K562 (cell line): ENCODE results near the gene SAMD8. TPM values are rescaled to one million over a fixed set of nuclear protein-coding genes. Genes with fewer than 3 reads are reported as not detected.

Source experiments
- ARID4B ChIP-seq: sonication (generic); formaldehyde crosslinking; IDR thresholded peaks from 2 replicates; pipeline ENCODE4 v1.8.0; 2022; ENCODE audit warnings: mild to moderate bottlenecking, missing genetic modification reagents
- ATF1 ChIP-seq, 2 experiments: fragments of 450-650 bp in 1 of 2; IDR thresholded peaks; 2 replicates each; pipeline ENCODE4 v1.6.1; 2016; ENCODE audit warnings: missing compliant biosample characterization in 1 of 2, missing genetic modification characterization in 1 of 2
- CHD4 ChIP-seq: fragments of 200-600 bp; sonication (generic); IDR thresholded peaks from 3 replicates; pipeline ENCODE4 v1.6.1; 2012; ENCODE audit warnings: low read depth, mild to moderate bottlenecking, mixed read lengths, low read length, inconsistent platforms; ENCODE audit not compliant: insufficient read depth, insufficient replicate concordance, poor library complexity, severe bottlenecking
- DNMT1 ChIP-seq: fragments of 450-650 bp; IDR thresholded peaks from 2 replicates; pipeline ENCODE4 v1.6.1; 2016; ENCODE audit warnings: antibody characterized with exemption, mild to moderate bottlenecking
- E2F5 ChIP-seq: sonication (generic); formaldehyde crosslinking; IDR thresholded peaks from 2 replicates; pipeline ENCODE4 v1.8.0; 2022; ENCODE audit warnings: mild to moderate bottlenecking, missing genetic modification reagents
- ETV1 ChIP-seq: fragments of 450-650 bp; conservative IDR thresholded peaks from 2 replicates; pipeline ENCODE4 v1.6.1; 2016; ENCODE audit warnings: missing genetic modification characterization, control low read depth, low read depth, missing compliant biosample characterization
- GABPB1 ChIP-seq: sonication (generic); formaldehyde crosslinking; IDR thresholded peaks from 2 replicates; pipeline ENCODE4 v1.8.0; 2022; ENCODE audit warnings: mild to moderate bottlenecking, missing genetic modification reagents
- GMEB1 ChIP-seq: fragments of 250-450 bp; sonication (Bioruptor Pico); IDR thresholded peaks from 2 replicates; pipeline ENCODE4 v1.4.0; 2020; ENCODE audit warnings: mild to moderate bottlenecking
- JUND ChIP-seq, 2 experiments: IDR thresholded peaks; 2 replicates in 1 of 2; 3 replicates in 1 of 2; pipeline ENCODE4 v1.6.1; 2011; ENCODE audit warnings: borderline replicate concordance in 2 of 2, low read depth in 2 of 2, low read length in 2 of 2, improper control_type of control experiment in 1 of 2, missing biosample characterization in 1 of 2, missing genetic modification characterization in 1 of 2, missing genetic modification reagents in 1 of 2
- RHOXF2B ChIP-seq: fragments of 250-450 bp; sonication (Bioruptor Pico); conservative IDR thresholded peaks from 2 replicates; pipeline ENCODE4 v1.5.1; 2021
- TSC22D4 ChIP-seq: fragments of 450-650 bp; IDR thresholded peaks from 2 replicates; pipeline ENCODE4 v1.6.1; 2016; ENCODE audit warnings: missing genetic modification characterization, missing biosample characterization, control low read depth
- ZBED1 ChIP-seq: IDR thresholded peaks from 2 replicates; pipeline ENCODE4 v1.6.1; 2014
- ZNF764 ChIP-seq: fragments of 250-450 bp; sonication (Bioruptor Pico); IDR thresholded peaks from 2 replicates; pipeline ENCODE4 v1.4.0; 2020; ENCODE audit warnings: low read depth, mild to moderate bottlenecking, moderate library complexity
- polyA plus RNA-seq, 8 experiments: library from polyadenylated mRNA; depleted of rRNA in 4 of 8; stranded (reverse) in 5 of 8; unstranded in 3 of 8; fragments of >200 nt; fragmentation: Nextera tagmentation in 2 of 8; fragmentation: Illumina TruSeq in 1 of 8; extraction: Ambion mirVana in 2 of 8; extraction: Trizol in 1 of 8; gene quantifications; 2 replicates each; pipeline versions ENCODE4 v1.2.1 to v1.2.3, GENCODE V29; 2011 to 2014; ENCODE audit warnings: inconsistent platforms in 1 of 8, missing spikeins in 1 of 8
- total RNA-seq, 7 experiments: library from RNA; depleted of rRNA in 6 of 7; stranded (reverse); fragments of >200 nt in 6 of 7; fragmentation: Illumina TruSeq in 2 of 7; extraction: Trizol in 2 of 7; gene quantifications; 2 replicates each; pipeline versions ENCODE4 v1.2.1 to v1.2.3, GENCODE V29; 2011 to 2021; ENCODE audit warnings: low replicate concordance in 1 of 7
- TF ChIP-seq, protein P1 (sequence below): fragments of 250-450 bp; sonication (Bioruptor Pico); IDR thresholded peaks from 2 replicates; pipeline ENCODE4 v1.8.0; 2022; ENCODE audit warnings: inconsistent platforms
- TF ChIP-seq, protein P2 (sequence below), 2 experiments: fragments of 450-650 bp; conservative IDR thresholded peaks; 2 replicates each; pipeline ENCODE4 v1.6.1; 2017; ENCODE audit warnings: mild to moderate bottlenecking in 2 of 2, moderate library complexity in 2 of 2

The SAMD8 gene
- total and polyA plus RNA-seq, 9 of the 15 experiments (the other 6 are each of a cell fraction or from before 2014, with no cell fraction given): 2.7 to 16.1 (median 6.2) TPM

- TF ChIP-seq, protein P1, sequence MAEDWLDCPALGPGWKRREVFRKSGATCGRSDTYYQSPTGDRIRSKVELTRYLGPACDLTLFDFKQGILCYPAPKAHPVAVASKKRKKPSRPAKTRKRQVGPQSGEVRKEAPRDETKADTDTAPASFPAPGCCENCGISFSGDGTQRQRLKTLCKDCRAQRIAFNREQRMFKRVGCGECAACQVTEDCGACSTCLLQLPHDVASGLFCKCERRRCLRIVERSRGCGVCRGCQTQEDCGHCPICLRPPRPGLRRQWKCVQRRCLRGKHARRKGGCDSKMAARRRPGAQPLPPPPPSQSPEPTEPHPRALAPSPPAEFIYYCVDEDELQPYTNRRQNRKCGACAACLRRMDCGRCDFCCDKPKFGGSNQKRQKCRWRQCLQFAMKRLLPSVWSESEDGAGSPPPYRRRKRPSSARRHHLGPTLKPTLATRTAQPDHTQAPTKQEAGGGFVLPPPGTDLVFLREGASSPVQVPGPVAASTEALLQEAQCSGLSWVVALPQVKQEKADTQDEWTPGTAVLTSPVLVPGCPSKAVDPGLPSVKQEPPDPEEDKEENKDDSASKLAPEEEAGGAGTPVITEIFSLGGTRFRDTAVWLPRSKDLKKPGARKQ (CRISPR knock-in tag): no peak
- no peak for TF ChIP-seq ETV1
- no peak for TF ChIP-seq TSC22D4 (tag)
- TF ChIP-seq GABPB1 (CRISPR knock-in tag): peak; percentile 51; the same call in 1 of the 2 replicates
- no peak for TF ChIP-seq GMEB1 (CRISPR knock-in tag)
- no peak for TF ChIP-seq DNMT1
- no peak for TF ChIP-seq ATF1 (CRISPR knock-in tag; IDR thresholded peaks at IDR 0.05)
- TF ChIP-seq ATF1 (tag; IDR thresholded peaks at IDR 0.05): no peak
- 0 out of 2 replicates have a peak, but pooled peaks have one; percentile 63 for TF ChIP-seq E2F5 (CRISPR knock-in tag)
- TF ChIP-seq JUND (IDR thresholded peaks at IDR 0.05; ENCODE audit: borderline replicate concordance, low read depth, low read length): peak; percentile 43; the same call in 1 of the 2 replicates
- no peak; the same call in 2 of the 3 replicates for TF ChIP-seq JUND (tag; IDR thresholded peaks at IDR 0.05; ENCODE audit: borderline replicate concordance, low read depth, low read length)
- 0 out of 2 replicates have a peak, but pooled peaks have one; percentile 55 for TF ChIP-seq ZNF764 (CRISPR knock-in tag)
- TF ChIP-seq, protein P2, sequence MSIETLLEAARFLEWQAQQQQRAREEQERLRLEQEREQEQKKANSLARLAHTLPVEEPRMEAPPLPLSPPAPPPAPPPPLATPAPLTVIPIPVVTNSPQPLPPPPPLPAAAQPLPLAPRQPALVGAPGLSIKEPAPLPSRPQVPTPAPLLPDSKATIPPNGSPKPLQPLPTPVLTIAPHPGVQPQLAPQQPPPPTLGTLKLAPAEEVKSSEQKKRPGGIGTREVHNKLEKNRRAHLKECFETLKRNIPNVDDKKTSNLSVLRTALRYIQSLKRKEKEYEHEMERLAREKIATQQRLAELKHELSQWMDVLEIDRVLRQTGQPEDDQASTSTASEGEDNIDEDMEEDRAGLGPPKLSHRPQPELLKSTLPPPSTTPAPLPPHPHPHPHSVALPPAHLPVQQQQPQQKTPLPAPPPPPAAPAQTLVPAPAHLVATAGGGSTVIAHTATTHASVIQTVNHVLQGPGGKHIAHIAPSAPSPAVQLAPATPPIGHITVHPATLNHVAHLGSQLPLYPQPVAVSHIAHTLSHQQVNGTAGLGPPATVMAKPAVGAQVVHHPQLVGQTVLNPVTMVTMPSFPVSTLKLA (conservative IDR thresholded peaks at IDR 0.05): no peak
- TF ChIP-seq ARID4B (CRISPR knock-in tag): 0 out of 2 replicates have a peak, but pooled peaks have one; percentile 30
- TF ChIP-seq RHOXF2B (CRISPR knock-in tag): no peak
- no peak for TF ChIP-seq ZBED1
- TF ChIP-seq CHD4: no peak
These were observed 11.3 kb upstream of the SAMD8 start (continued) for GRCh38 chr10:75099952-75100763.
